Sigmoid colon (tissue), 3 donors: ENCODE results near the gene SYNE4.

Experiments used
- CTCF ChIP-seq, 4 experiments: fragments of 450-650 bp in 3 of 4; fragments of 200-600 bp in 1 of 4; IDR thresholded peaks; one replicate each; pipeline ENCODE4 v1.5.1; 2016 to 2019; ENCODE audit warnings: antibody characterized with exemption in 4 of 4, mild to moderate bottlenecking in 3 of 4, moderate library complexity in 2 of 4
- POLR2A ChIP-seq, 2 donors: fragments of 450-650 bp; IDR thresholded peaks; one replicate each; pipeline ENCODE4 v1.6.1; 2016; ENCODE audit warnings: antibody characterized with exemption in 2 of 2, mild to moderate bottlenecking in 2 of 2, moderate library complexity in 2 of 2

- TF ChIP-seq CTCF (IDR thresholded peaks at IDR 0.05) (no peak), POLR2A (IDR thresholded peaks at IDR 0.05) (no peak)
Observed at GRCh38 chr19:35986111-35986510, 22.5 kb downstream of the SYNE4 start.
